ENCODE data around the gene KCNJ14.

GRCh38 chr19:48506138-48506733, 50.9 kb downstream of the KCNJ14 start:
- no peak for TF ChIP-seq SUZ12 (IDR thresholded peaks at IDR 0.05)
- TF ChIP-seq TARDBP (IDR thresholded peaks at IDR 0.05) = no peak
- no peak for TF ChIP-seq FOXM1 (IDR thresholded peaks at IDR 0.05; ENCODE audit: borderline replicate concordance)
- no peak for TF ChIP-seq FOXK2 (IDR thresholded peaks at IDR 0.05)
- TF ChIP-seq ELF4 (IDR thresholded peaks at IDR 0.05) = no peak
- TF ChIP-seq CTBP1 (IDR thresholded peaks at IDR 0.05; ENCODE audit: borderline replicate concordance) = no peak
- no peak for TF ChIP-seq PKNOX1 (IDR thresholded peaks at IDR 0.05)
- TF ChIP-seq ARNT (IDR thresholded peaks at IDR 0.05) = no peak
- TF ChIP-seq BHLHE40 (IDR thresholded peaks at IDR 0.05; ENCODE audit: borderline replicate concordance) = no peak
- TF ChIP-seq ZNF384 (IDR thresholded peaks at IDR 0.05) = peak; percentile 98
- no peak for TF ChIP-seq LEF1 (IDR thresholded peaks at IDR 0.05; ENCODE audit: borderline replicate concordance)
- TF ChIP-seq NFRKB (IDR thresholded peaks at IDR 0.05) = no peak
- no peak for TF ChIP-seq HDGF (IDR thresholded peaks at IDR 0.05; ENCODE audit: borderline replicate concordance)

Data from HEK293T (cell line).